Spleen (tissue), 7 donors: ENCODE data around the gene ARAP3.

ENCODE experiments used
- CTCF ChIP-seq, 11 experiments: fragments of 200-600 bp in 7 of 11; fragments of 450-650 bp in 4 of 11; sonication (generic) in 4 of 11; IDR thresholded peaks in 8 of 11; conservative IDR thresholded peaks in 3 of 11; 1 replicate in 7 of 11; 2 replicates in 4 of 11; pipeline versions ENCODE4 v1.4.0 to v1.8.0; 2016 to 2021; ENCODE audit warnings: antibody characterized with exemption in 11 of 11, inconsistent platforms in 4 of 11, mild to moderate bottlenecking in 1 of 11
- POLR2A ChIP-seq, 3 donors: fragments of 450-650 bp; IDR thresholded peaks; one replicate each; pipeline ENCODE4 v1.5.1; 2017; ENCODE audit warnings: antibody characterized with exemption in 3 of 3, mild to moderate bottlenecking in 1 of 3
- POLR2AphosphoS5 ChIP-seq, 3 donors: sonication (generic); formaldehyde crosslinking; IDR thresholded peaks; one replicate each; pipeline ENCODE4 v1.5.1; 2017; ENCODE audit warnings: antibody characterized with exemption in 3 of 3
- donor health status: DM: no; HTN: no; CAD: no; lungs with moderate emphysema.
- donor health status: DM: no; HTN: no; CAD: no.
- donor health status: DM: no; HTN: no; CAD: no.

- TF ChIP-seq POLR2A (IDR thresholded peaks at IDR 0.05) (no peak), CTCF (IDR thresholded peaks at IDR 0.05 in 8 of 11, conservative IDR thresholded peaks at IDR 0.05 in 3 of 11) (no peak), POLR2AphosphoS5 (IDR thresholded peaks at IDR 0.05) (no peak)
These were observed 47.3 kb downstream of the ARAP3 start for GRCh38 chr5:141634720-141635119.
